Right lobe of liver (tissue), 6 donors: ENCODE data around the gene DENND4C. TPM values are rescaled to one million over a fixed set of nuclear protein-coding genes. Genes with fewer than 3 reads are reported as not detected.

Source experiments
- ATAC-seq, 4 donors: fragments of 200-7000 bp; cut with Tn5 transposase; one replicate each; pipeline ENCODE4 v1.9.1; 2020; ENCODE audit warnings: mild to moderate bottlenecking in 4 of 4, moderate library complexity in 4 of 4
- DNase-seq, 3 donors: peaks; one replicate each; pipeline ENCODE4 v3.0.0-alpha.2; 2020
- H3K27ac ChIP-seq, 3 donors: fragments of 200-600 bp; one replicate each; pipeline ENCODE4 v1.8.0; 2022
- H3K27me3 ChIP-seq, 2 donors: fragments of 200-600 bp; one replicate each; pipeline ENCODE4 v1.8.0; 2022
- H3K36me3 ChIP-seq, 4 donors: fragments of 200-600 bp; sonication (generic) in 1 of 4; one replicate each; pipeline versions ENCODE4 v1.5.1 to v1.8.0; 2017 to 2022; ENCODE audit warnings: control low read depth in 1 of 4
- H3K4me1 ChIP-seq, 4 donors: fragments of 200-600 bp; sonication (generic) in 1 of 4; one replicate each; pipeline versions ENCODE4 v1.5.1 to v1.8.0; 2017 to 2022; ENCODE audit warnings: control low read depth in 1 of 4
- H3K4me3 ChIP-seq, 3 donors: fragments of 200-600 bp; one replicate each; pipeline ENCODE4 v1.8.0; 2022
- H3K9me3 ChIP-seq, 4 donors: fragments of 200-600 bp; sonication (generic) in 1 of 4; one replicate each; pipeline versions ENCODE4 v1.5.1 to v1.8.0; 2017 to 2022; ENCODE audit warnings: control low read depth in 1 of 4
- POLR2A ChIP-seq: fragments of 450-650 bp; IDR thresholded peaks from one replicate; pipeline ENCODE4 v1.6.1; 2017; ENCODE audit warnings: antibody characterized with exemption, mild to moderate bottlenecking
- whole genome bisulfite sequencing: methylation state at CpG from one replicate; pipeline ENCODE4 v1.1.6; 2018; ENCODE audit warnings: low coverage, low lambda C conversion rate; ENCODE audit not compliant: insufficient coverage; ENCODE audit errors: missing lambda C conversion rate; 5-methylcytosine and 5-hydroxymethylcytosine counted together
- intact Hi-C, 2 donors: fragments of 100-400 bp; cut with DNase I; formaldehyde crosslinking; loops; one replicate each; pipeline versions ENCODE4 v1.11.2 to v1.14.1; 2022
- total RNA-seq, 6 experiments: library from RNA; depleted of rRNA in 2 of 6; stranded (reverse); fragments of >200 nt in 2 of 6; fragmentation: NEBNext Ultra II Directional in 3 of 6; extraction: Animal tissue kit (Norgen Biotek cat#: 25700) in 3 of 6; gene quantifications; one replicate each; pipeline versions ENCODE4 v1.1.0 to v1.2.4, GENCODE V29; 2016 to 2023
- TF ChIP-seq, protein P1 (sequence below), 4 donors: fragments of 200-600 bp in 3 of 4; fragments of 450-650 bp in 1 of 4; IDR thresholded peaks; one replicate each; pipeline versions ENCODE4 v1.5.1 to v1.8.0; 2016 to 2022; ENCODE audit warnings: antibody characterized with exemption in 4 of 4, mild to moderate bottlenecking in 2 of 4
- donor health status: DM: no; HTN: yes; CAD: no.
- donor health status: DM: no; HTN: no; CAD: no.
- donor health status: DM: no; HTN: no; CAD: no.
- donor health status: DM: no; HTN: yes; CAD: no.
- donor health status: DM: no; HTN: yes; CAD: no.

The DENND4C gene
- total RNA-seq, 6 experiments from 2014 or later = 18.3 to 35.1 (median 21.9) TPM

DNA sequence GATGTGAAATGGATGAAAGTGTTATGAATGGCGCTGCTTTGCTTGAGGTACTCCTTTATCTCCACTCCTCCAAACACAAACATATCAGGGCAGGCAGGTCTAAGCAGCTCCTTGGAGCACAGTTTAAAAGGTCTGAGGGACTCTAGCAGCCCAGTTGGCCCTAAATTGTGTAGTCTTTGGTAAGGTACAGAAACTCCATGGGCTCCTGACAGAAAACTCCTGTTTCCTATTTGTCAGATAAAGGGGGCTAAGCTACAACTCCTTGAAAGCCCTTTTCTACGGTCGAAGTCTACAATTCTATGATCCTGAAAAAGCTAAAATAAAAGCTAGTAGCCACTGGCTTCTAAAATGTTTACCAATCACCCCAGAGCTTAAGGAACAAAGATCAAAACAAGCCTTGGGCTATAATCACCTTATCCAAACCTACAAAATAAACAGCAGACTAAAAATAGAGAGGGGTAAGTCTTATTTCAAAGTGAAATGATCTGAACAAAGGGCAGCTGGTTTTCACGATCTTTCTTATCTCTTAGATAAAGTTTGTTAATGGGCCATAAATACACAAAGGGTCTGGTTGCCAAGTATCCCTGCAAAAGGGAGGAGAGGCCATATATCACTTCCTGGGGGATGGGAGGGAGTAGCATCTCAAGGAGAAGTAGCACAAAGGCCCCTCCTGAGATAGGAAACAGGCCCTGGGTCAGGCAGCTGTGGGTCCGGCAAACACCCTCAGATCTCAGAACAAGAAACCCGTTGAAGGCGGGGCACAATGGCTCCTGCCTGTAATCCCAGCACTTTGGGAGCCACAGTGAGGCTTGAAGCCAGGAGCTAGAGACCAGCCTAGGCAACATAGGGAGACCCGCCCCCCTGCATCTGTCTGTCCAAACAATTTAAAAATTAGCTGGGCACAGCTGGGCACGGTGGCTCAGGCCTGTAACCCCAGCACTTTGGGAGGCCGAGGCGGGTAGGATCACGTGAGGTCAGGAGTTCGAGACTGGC lies 28.3 kb upstream of the DENND4C start:
- H3K4me1 ChIP-seq = peaks cover 0 to 15% (median 6%) of the 10 kb centered on the region in 4 donors
- ATAC-seq = peak; percentile 81 to 91 (median 87)
- H3K4me3 ChIP-seq = no peak overlapping the region
- DNase-seq = peak in 2 of 3 donors; percentile 43 to 55
- 41% methylated on average over 12 of the region's 13 CpGs for WGBS
- no peaks in the 10 kb centered on the region for H3K9me3 ChIP-seq
- intact Hi-C loops = no loop called here
- H3K27me3 ChIP-seq = no peaks in the 10 kb centered on the region
- H3K36me3 ChIP-seq = no peaks in the 10 kb centered on the region
- peak overlapping the region in 1 of 3 donors; percentile 24 for H3K27ac ChIP-seq
- TF ChIP-seq, protein P1, sequence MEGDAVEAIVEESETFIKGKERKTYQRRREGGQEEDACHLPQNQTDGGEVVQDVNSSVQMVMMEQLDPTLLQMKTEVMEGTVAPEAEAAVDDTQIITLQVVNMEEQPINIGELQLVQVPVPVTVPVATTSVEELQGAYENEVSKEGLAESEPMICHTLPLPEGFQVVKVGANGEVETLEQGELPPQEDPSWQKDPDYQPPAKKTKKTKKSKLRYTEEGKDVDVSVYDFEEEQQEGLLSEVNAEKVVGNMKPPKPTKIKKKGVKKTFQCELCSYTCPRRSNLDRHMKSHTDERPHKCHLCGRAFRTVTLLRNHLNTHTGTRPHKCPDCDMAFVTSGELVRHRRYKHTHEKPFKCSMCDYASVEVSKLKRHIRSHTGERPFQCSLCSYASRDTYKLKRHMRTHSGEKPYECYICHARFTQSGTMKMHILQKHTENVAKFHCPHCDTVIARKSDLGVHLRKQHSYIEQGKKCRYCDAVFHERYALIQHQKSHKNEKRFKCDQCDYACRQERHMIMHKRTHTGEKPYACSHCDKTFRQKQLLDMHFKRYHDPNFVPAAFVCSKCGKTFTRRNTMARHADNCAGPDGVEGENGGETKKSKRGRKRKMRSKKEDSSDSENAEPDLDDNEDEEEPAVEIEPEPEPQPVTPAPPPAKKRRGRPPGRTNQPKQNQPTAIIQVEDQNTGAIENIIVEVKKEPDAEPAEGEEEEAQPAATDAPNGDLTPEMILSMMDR (IDR thresholded peaks at IDR 0.05) = no peak
- no peak for TF ChIP-seq POLR2A

DNA sequence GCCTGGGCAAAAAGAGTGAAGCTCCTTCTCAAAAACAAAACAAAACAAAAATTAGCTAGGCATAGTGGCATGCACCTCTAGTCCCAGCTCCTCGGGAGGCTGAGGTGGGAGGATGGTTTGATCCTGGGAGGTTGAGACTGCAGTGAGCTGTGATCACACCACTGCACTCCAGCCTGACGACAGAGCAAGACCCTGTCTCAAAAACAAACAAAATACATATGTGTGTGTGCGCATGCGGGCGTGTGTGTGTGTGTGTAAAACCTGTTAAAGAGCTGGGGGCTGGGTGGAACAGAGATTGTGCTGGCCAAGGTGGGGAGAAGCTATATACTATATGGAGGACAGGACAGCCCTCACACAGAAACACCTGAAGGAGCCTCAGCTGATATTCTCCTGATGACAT lies 27.4 kb upstream of the DENND4C start:
- DNase-seq (no peak), ATAC-seq (no peak)
- no peak for TF ChIP-seq POLR2A
- TF ChIP-seq, protein P1 (IDR thresholded peaks at IDR 0.05) = no peak
- intact Hi-C loops = no loop called here
- Histone ChIP-seq H3K36me3 (no peaks in the 10 kb centered on the region), H3K9me3 (no peaks in the 10 kb centered on the region), H3K4me3 (no peak overlapping the region), H3K4me1 (peaks cover 0 to 15% (median 6%) of the 10 kb centered on the region in 4 donors), H3K27me3 (no peaks in the 10 kb centered on the region), H3K27ac (no peak overlapping the region)
- 94% methylated on average over 5 of the region's 5 CpGs for WGBS

DNA sequence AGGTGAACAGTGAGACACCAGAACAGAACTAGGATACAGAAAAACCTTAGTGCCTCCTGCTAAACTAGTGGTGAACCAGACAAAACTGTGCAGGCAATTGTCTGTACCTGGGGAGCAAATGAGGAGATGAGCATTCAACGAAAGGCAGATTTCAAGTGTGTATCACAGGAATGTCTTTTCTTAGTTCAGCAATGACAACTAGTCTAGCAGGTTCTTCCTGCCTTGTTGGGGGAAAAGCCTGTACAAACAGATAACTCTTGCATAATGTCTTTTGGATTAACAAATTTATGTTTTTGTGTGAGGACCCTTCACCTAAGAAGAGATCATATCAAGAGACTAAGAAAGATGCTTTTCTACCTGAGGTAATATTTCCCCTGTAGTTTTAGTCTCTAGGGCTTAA lies 21.8 kb upstream of the DENND4C start:
- H3K9me3 ChIP-seq = no peaks in the 10 kb centered on the region
- intact Hi-C loops = no loop called here

DNA sequence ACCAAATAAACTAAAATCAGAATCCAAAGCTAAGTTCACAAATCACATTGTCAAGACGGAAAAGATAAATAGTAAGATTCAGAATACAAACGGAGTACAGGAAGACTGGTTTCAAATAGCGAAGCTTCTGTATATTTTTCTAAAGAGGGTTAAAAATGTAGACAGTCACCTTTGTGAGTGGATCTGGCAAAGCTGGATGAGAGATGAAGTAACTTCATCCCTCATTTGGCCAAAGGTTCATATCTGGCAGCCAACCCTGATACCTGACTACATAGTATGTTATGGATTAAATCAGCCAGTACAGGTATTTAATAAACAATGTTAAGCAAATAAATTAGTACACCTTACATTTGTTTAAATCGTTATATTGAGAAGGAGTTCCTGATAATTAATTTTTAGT lies 21.3 kb upstream of the DENND4C start:
- peak in 3 of 4 donors; percentile 34 to 67 (median 55) for ATAC-seq
- no peak overlapping the region for H3K4me3 ChIP-seq
- H3K36me3 ChIP-seq = no peaks in the 10 kb centered on the region
- TF ChIP-seq POLR2A = no peak
- TF ChIP-seq, protein P1 (IDR thresholded peaks at IDR 0.05) = no peak
- no peak overlapping the region for H3K27ac ChIP-seq
- H3K9me3 ChIP-seq = no peaks in the 10 kb centered on the region
- H3K27me3 ChIP-seq = no peaks in the 10 kb centered on the region
- 41% methylated on average over 4 of the region's 4 CpGs for WGBS
- intact Hi-C loops = no loop called here
- no peak for DNase-seq
- H3K4me1 ChIP-seq = no peaks in the 10 kb centered on the region

More for the DNA sequence above, 21.8 kb upstream of the DENND4C start:
- Histone ChIP-seq H3K4me1 (no peaks in the 10 kb centered on the region), H3K36me3 (no peaks in the 10 kb centered on the region), H3K27me3 (no peaks in the 10 kb centered on the region), H3K4me3 (no peak overlapping the region), H3K27ac (no peak overlapping the region)
- no peak for DNase-seq
- WGBS = 50% methylated on average over 1 of the region's 1 CpG
- no peak for TF ChIP-seq POLR2A
- TF ChIP-seq, protein P1 (IDR thresholded peaks at IDR 0.05) = no peak
- no peak for ATAC-seq
